ENCODE measurements around the gene SLC25A25.

SLC25A25 gene

GRCh38 chr9:128051932-128052709 lies 15.9 kb upstream of the SLC25A25 start:
- no peak overlapping the region for H3K4me3 ChIP-seq (ENCODE audit: low read depth, low read length)
- DNase-seq (ENCODE audit: low read depth) = no peak
- TF ChIP-seq CTCF (IDR thresholded peaks at IDR 0.05; ENCODE audit: control insufficient read depth, extremely low read depth, insufficient read depth) = no peak

- no peak for DNase-seq (ENCODE audit: low read depth)
- no peak overlapping the region for H3K4me3 ChIP-seq (ENCODE audit: low read depth, low read length)
- no peak for TF ChIP-seq CTCF (IDR thresholded peaks at IDR 0.05; ENCODE audit: control insufficient read depth, extremely low read depth, insufficient read depth)
These were observed 14.5 kb upstream of the SLC25A25 start for GRCh38 chr9:128053560-128053959.

GRCh38 chr9:128054087-128054486 lies 13.9 kb upstream of the SLC25A25 start:
- TF ChIP-seq CTCF (IDR thresholded peaks at IDR 0.05; ENCODE audit: control insufficient read depth, extremely low read depth, insufficient read depth) = no peak
- H3K4me3 ChIP-seq (ENCODE audit: low read depth, low read length) = no peak overlapping the region
- DNase-seq (ENCODE audit: low read depth) = no peak

GRCh38 chr9:128055344-128056040 lies 12.5 kb upstream of the SLC25A25 start:
- H3K4me3 ChIP-seq (ENCODE audit: low read depth, low read length) = no peak overlapping the region
- TF ChIP-seq CTCF (IDR thresholded peaks at IDR 0.05; ENCODE audit: control insufficient read depth, extremely low read depth, insufficient read depth) = no peak
- DNase-seq (ENCODE audit: low read depth) = no peak

GRCh38 chr9:128056086-128056485 lies 11.9 kb upstream of the SLC25A25 start:
- H3K4me3 ChIP-seq (ENCODE audit: low read depth, low read length) = no peak overlapping the region
- TF ChIP-seq CTCF (IDR thresholded peaks at IDR 0.05; ENCODE audit: control insufficient read depth, extremely low read depth, insufficient read depth) = no peak
- no peak for DNase-seq (ENCODE audit: low read depth)

GRCh38 chr9:128056887-128057723 lies 10.9 kb upstream of the SLC25A25 start:
- H3K4me3 ChIP-seq (ENCODE audit: low read depth, low read length) = no peak overlapping the region
- TF ChIP-seq CTCF (IDR thresholded peaks at IDR 0.05; ENCODE audit: control insufficient read depth, extremely low read depth, insufficient read depth) = no peak

More at GRCh38 chr9:128056887-128057723, 10.9 kb upstream of the SLC25A25 start:
- peak; percentile 92 for DNase-seq (ENCODE audit: low read depth)
